Endothelial cell of umbilical vein (primary cell): ENCODE measurements around the gene HSPA1A.
"Not testable (repeated sequence)": the region's sequence is repeated elsewhere in the genome, so short reads cannot be mapped to it uniquely, and the experiment has no call there.

Source experiments
- CTCF ChIP-seq, 2 donors: IDR thresholded peaks; 1 replicate in 1 of 2; 2 replicates in 1 of 2; pipeline ENCODE4 v1.5.1; 2011; ENCODE audit warnings: low read length in 2 of 2, mild to moderate bottlenecking in 2 of 2, moderate library complexity in 2 of 2, control low read depth in 1 of 2, inconsistent platforms in 1 of 2, low read depth in 1 of 2; ENCODE audit not compliant: insufficient read depth in 1 of 2; ENCODE audit errors: extremely low read depth in 1 of 2
- EZH2 ChIP-seq: IDR thresholded peaks from 2 replicates; pipeline ENCODE4 v1.6.1; 2012; ENCODE audit warnings: borderline replicate concordance, low read depth, mild to moderate bottlenecking, moderate library complexity, low read length, inconsistent platforms; ENCODE audit not compliant: severe bottlenecking
- POLR2AphosphoS5 ChIP-seq: IDR thresholded peaks from 2 replicates; pipeline ENCODE4 v1.6.1; 2012; ENCODE audit warnings: low read depth, mild to moderate bottlenecking, control low read depth, low read length, moderate library complexity; ENCODE audit not compliant: insufficient read depth

GRCh38 chr6:31820399-31820798 is 5.1 kb downstream of the HSPA1A start:
- TF ChIP-seq CTCF (IDR thresholded peaks at IDR 0.05; ENCODE audit: extremely low read depth in 1 of 2, insufficient read depth in 1 of 2, low read depth in 1 of 2, low read length in 2 of 2); POLR2AphosphoS5; EZH2: not testable (repeated sequence)
